Smooth muscle cell (in vitro differentiated cells): Measurements from ENCODE around the gene ABCA3. TPM values are rescaled to one million over a fixed set of nuclear protein-coding genes. Genes with fewer than 3 reads are reported as not detected.
A peak's percentile ranks its signal among the peaks of the same experiment; 100 is the strongest.

Experiments
- DNase-seq: peaks from one replicate; lab custom pipeline; 2025; ENCODE audit not compliant: unreplicated experiment; lab: John Stamatoyannopoulos, UW
- H2AFZ ChIP-seq: fragments of 200-600 bp; sonication (generic); 2 replicates; pipeline ENCODE4 v1.6.0; 2016; ENCODE audit warnings: antibody characterized with exemption, low read depth, mild to moderate bottlenecking
- H3F3A ChIP-seq: fragments of 200-600 bp; sonication (generic); 2 replicates; pipeline ENCODE4 v1.6.0; 2017; ENCODE audit warnings: antibody characterized with exemption, low read depth
- H3K27ac ChIP-seq: fragments of 200-600 bp; sonication (generic); 2 replicates; pipeline ENCODE4 v1.5.1; 2016; ENCODE audit warnings: low read depth, mild to moderate bottlenecking
- H3K27me3 ChIP-seq: fragments of 200-600 bp; sonication (generic); 2 replicates; pipeline ENCODE4 v1.6.1; 2016; ENCODE audit warnings: low read depth, mild to moderate bottlenecking
- H3K36me3 ChIP-seq: fragments of 200-600 bp; sonication (generic); 2 replicates; pipeline ENCODE4 v1.5.1; 2016; ENCODE audit warnings: low read depth
- H3K4me1 ChIP-seq: fragments of 200-600 bp; sonication (generic); 2 replicates; pipeline ENCODE4 v1.5.1; 2016; ENCODE audit warnings: low read depth
- H3K4me2 ChIP-seq: fragments of 200-600 bp; sonication (generic); 2 replicates; pipeline ENCODE4 v1.6.0; 2016; ENCODE audit warnings: mild to moderate bottlenecking
- H3K4me3 ChIP-seq: fragments of 200-600 bp; sonication (generic); 2 replicates; pipeline ENCODE4 v1.5.1; 2016; ENCODE audit warnings: mild to moderate bottlenecking
- H3K79me2 ChIP-seq: fragments of 200-600 bp; sonication (generic); 2 replicates; pipeline ENCODE4 v1.6.0; 2016; ENCODE audit warnings: low read depth, mild to moderate bottlenecking
- H3K9ac ChIP-seq: fragments of 200-600 bp; sonication (generic); 2 replicates; pipeline ENCODE4 v1.6.0; 2016; ENCODE audit warnings: low read depth
- H3K9me3 ChIP-seq: fragments of 200-600 bp; sonication (generic); replicated peaks from 2 replicates; pipeline ENCODE4 v1.5.1; 2016; ENCODE audit warnings: low read depth
- H4K20me1 ChIP-seq: fragments of 200-600 bp; sonication (generic); 2 replicates; pipeline ENCODE4 v1.6.0; 2016; ENCODE audit warnings: low read depth
- CTCF ChIP-seq: fragments of 200-600 bp; sonication (generic); IDR thresholded peaks from 2 replicates; pipeline ENCODE4 v1.5.1; 2017; ENCODE audit warnings: borderline replicate concordance, mild to moderate bottlenecking, antibody characterized with exemption; ENCODE audit not compliant: insufficient read depth, poor library complexity, severe bottlenecking
- WGBS: methylation state at CpG from one replicate; pipeline ENCODE4 v1.1.7; 2016; ENCODE audit warnings: low lambda C conversion rate; 5-methylcytosine and 5-hydroxymethylcytosine counted together
- polyA plus RNA-seq: library from polyadenylated mRNA; unstranded; fragments of >200 nt; fragmentation: Nextera tagmentation; extraction: Ambion mirVana; gene quantifications from 2 replicates; pipeline ENCODE4 v1.2.1, GENCODE V29; 2016
- total RNA-seq: library from RNA; depleted of rRNA; stranded (reverse); fragments of >200 nt; gene quantifications from 2 replicates; pipeline ENCODE4 v1.2.3, GENCODE V29; 2014

The ABCA3 gene
- total and polyA plus RNA-seq, 2 experiments from 2014 or later = 1.4 to 2.2 TPM

- WGBS = 9% methylated on average over 86 of the region's 98 CpGs
- TF ChIP-seq CTCF = no peak
- no peak overlapping the region for H3K27ac ChIP-seq
- peak overlapping the region; percentile 59 for H3K4me3 ChIP-seq
- H3F3A ChIP-seq = no peaks in the 10 kb centered on the region
- H3K9ac ChIP-seq = no peak overlapping the region
- H3K4me1 ChIP-seq = peaks cover 7% of the 10 kb centered on the region
- H3K36me3 ChIP-seq = no peaks in the 10 kb centered on the region
- no peaks in the 10 kb centered on the region for H3K9me3 ChIP-seq
- H3K79me2 ChIP-seq = no peaks in the 10 kb centered on the region
- peaks cover 35% of the 10 kb centered on the region for H3K27me3 ChIP-seq
- peak overlapping the region; percentile 74 for H2AFZ ChIP-seq
- H3K4me2 ChIP-seq = peak overlapping the region; percentile 96
- no peaks in the 10 kb centered on the region for H4K20me1 ChIP-seq
- no peak for DNase-seq
Measured at GRCh38 chr16:2339521-2340484, 725 bp downstream of the ABCA3 start.

- 91% methylated on average over 15 of the region's 15 CpGs for WGBS
- H3K9ac ChIP-seq = no peak overlapping the region
- H3F3A ChIP-seq = no peaks in the 10 kb centered on the region
- H3K27me3 ChIP-seq = peaks cover 32% of the 10 kb centered on the region
- H3K79me2 ChIP-seq = no peaks in the 10 kb centered on the region
- no peaks in the 10 kb centered on the region for H3K36me3 ChIP-seq
- H2AFZ ChIP-seq = no peak overlapping the region
- no peak for TF ChIP-seq CTCF
- no peak overlapping the region for H3K27ac ChIP-seq
- H4K20me1 ChIP-seq = no peaks in the 10 kb centered on the region
- H3K4me2 ChIP-seq = no peak overlapping the region
- no peak for DNase-seq
- no peak overlapping the region for H3K4me3 ChIP-seq
- no peaks in the 10 kb centered on the region for H3K9me3 ChIP-seq
- H3K4me1 ChIP-seq = peaks cover 7% of the 10 kb centered on the region
Measured at GRCh38 chr16:2337431-2338296, 2.9 kb downstream of the ABCA3 start.

GRCh38 chr16:2335286-2335895 lies 5.1 kb downstream of the ABCA3 start:
- 63% methylated on average over 8 of the region's 8 CpGs for WGBS
- H3K4me2 ChIP-seq = no peak overlapping the region
- no peak for DNase-seq
- no peak overlapping the region for H3K27ac ChIP-seq
- no peak overlapping the region for H2AFZ ChIP-seq
- TF ChIP-seq CTCF = no peak
- H3F3A ChIP-seq = no peaks in the 10 kb centered on the region
- no peak overlapping the region for H3K4me3 ChIP-seq
- peaks cover 37% of the 10 kb centered on the region for H3K27me3 ChIP-seq
- H3K79me2 ChIP-seq = no peaks in the 10 kb centered on the region
- H3K9me3 ChIP-seq = no peaks in the 10 kb centered on the region
- peaks cover 7% of the 10 kb centered on the region for H3K4me1 ChIP-seq
- no peaks in the 10 kb centered on the region for H3K36me3 ChIP-seq
- no peaks in the 10 kb centered on the region for H4K20me1 ChIP-seq
- no peak overlapping the region for H3K9ac ChIP-seq
